Epidermal melanocyte (primary cell): ENCODE results near the gene MCMBP.

Experiments used
- DNase-seq: peaks from one replicate; pipeline ENCODE4 v3.0.0; 2011; ENCODE audit warnings: low spot score; ENCODE audit not compliant: insufficient read length

The MCMBP gene

GRCh38 chr10:119783665-119784027 lies 89.0 kb downstream of the MCMBP start:
- DNase-seq, result no peak

- DNase-seq, result no peak
These were observed 89.5 kb downstream of the MCMBP start for GRCh38 chr10:119782981-119783664.

GRCh38 chr10:119781498-119781897 lies 91.1 kb downstream of the MCMBP start:
- DNase-seq, result no peak

- no peak for DNase-seq
These were observed 91.7 kb downstream of the MCMBP start for GRCh38 chr10:119780879-119781480.
